T-helper 1 cell (primary cell): ENCODE results near the gene MCF2L2.
A peak's percentile ranks its signal among the peaks of the same experiment; 100 is the strongest.

ENCODE experiments used
- DNase-seq, 5 donors: peaks; one replicate each; pipeline ENCODE4 v3.0.0-alpha.2; 2012 to 2020

Gene MCF2L2

GRCh38 chr3:183318877-183319276 is 109.5 kb downstream of the MCF2L2 start:
- DNase-seq: no peak

DNA sequence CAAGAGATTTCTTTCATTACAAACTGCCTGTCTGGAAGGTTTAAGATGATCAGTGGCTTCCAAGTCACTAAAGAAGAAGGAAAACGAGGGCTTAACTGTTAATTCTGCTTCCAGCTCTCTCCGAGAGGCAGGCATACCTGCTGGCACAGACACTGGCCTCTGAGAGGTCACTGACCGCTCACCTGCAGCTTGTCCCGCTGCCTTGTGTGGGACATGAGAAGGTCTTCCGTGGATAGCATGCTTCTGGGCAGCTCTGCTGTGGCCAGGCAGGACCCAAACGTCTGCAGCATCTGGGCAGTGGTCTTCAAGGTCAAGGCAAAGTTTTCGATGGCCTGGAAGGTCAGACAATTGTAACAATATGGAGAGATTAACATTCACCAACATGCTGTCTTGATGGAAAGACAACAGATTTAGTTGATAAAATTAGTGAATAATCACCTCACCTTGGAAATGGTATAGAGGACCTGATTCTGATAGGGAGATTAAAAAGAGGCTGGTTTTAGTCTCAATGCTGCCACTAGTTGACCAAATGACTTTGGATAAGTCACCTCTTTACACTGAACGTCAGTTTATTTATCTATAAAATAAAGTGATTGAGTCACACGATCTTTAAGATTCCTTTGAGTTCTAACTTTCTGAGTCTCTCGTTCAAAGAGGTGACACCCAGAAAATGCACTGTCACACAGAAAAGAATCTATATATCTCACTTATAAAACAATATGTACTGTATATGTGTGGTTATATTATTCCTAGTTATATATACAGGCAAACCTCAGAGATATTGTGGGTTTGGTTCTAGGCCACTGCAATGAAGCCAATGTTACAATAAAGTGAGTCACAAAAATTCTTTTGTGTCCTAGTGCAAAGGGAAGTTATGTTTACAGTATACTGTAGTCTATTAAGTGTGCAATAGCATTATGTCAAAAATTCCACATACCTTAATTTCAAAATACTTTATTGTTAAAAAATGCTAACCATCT is 110.2 kb downstream of the MCF2L2 start:
- DNase-seq: no peak

- DNase-seq: no peak
Observed at GRCh38 chr3:183317271-183317670, 111.1 kb downstream of the MCF2L2 start.

DNA sequence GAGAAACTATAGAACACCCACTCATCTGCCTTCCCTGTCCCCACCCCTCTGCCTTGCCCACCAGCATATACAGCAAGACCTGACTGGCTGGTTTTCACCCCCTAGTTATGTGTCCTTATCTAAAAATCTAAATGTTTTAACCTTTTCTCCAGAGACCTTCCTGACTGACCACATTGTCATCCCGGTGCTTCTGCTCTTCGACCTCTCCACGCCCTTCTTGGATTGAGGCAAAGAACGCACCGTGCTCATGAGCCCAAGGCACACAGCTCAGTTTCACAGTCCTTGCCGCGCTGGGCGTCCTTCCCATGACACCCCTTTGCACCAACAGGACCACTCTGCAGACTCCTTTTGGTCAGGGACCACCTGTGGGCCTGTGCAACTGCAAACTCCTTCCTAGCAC is 112.7 kb downstream of the MCF2L2 start:
- no peak for DNase-seq

DNA sequence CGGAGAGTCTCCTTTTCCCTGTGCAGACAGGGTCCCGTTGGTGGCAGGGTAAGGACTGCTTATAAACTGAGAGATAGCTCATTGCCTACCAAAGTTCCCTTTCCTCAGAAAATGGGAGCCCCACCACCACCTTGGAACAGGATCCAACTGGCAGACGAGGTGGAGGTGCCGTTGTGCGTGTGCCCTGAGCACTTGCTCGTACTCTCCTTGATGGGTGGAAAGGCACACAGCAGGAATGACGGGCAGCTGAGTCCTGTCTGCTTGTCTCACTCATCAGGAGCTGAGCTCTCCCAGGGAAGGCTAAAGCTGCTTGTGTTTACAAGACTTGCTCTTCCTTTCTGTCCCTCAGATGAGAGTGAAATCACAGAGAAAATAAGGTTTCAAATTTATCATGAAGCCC is 114.7 kb downstream of the MCF2L2 start:
- DNase-seq: no peak

- no peak for DNase-seq
Observed at GRCh38 chr3:183313351-183313750, 115.1 kb downstream of the MCF2L2 start.

GRCh38 chr3:183312433-183312832 is 116.0 kb downstream of the MCF2L2 start:
- DNase-seq: no peak

DNA sequence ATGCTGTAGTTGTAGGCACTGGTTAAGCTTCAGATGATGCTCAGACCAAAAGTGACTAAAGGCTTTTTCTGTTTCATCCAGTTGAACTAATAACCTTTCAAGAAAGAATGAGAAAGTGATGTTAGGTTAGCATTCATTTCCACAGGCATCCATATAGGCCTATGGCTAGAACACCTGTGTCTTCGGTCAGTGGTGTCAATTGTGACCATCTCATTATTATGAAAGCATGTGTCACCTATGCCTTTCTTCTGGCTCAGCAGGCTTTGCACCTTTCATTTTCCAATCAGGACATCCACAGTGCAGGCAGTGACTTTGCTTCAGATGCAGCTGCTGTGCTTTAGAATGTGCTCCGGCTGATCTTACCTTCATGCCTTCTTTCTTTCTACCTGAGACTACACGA is 117.5 kb downstream of the MCF2L2 start:
- DNase-seq: no peak

DNA sequence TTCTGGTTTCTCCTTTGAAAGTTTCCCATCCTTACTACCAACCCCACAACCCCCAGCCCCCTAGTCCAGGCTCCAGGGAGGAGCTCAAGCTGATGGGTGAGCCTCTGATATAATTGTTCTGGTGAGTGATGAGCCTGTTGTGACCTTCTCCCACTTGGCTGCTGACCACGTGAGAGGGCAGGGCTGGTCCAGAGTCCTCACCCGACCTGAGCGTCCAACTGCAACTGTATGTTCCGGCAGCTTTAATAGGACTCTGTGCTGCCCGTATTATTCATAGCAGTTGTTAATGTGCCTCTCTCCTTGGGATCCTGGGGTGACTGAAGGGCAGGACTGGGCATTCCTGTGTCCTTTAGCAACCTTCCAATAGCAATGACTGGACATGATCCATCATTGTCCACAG is 119.1 kb downstream of the MCF2L2 start:
- no peak for DNase-seq

GRCh38 chr3:183308751-183309150 is 119.7 kb downstream of the MCF2L2 start:
- DNase-seq: no peak

DNA sequence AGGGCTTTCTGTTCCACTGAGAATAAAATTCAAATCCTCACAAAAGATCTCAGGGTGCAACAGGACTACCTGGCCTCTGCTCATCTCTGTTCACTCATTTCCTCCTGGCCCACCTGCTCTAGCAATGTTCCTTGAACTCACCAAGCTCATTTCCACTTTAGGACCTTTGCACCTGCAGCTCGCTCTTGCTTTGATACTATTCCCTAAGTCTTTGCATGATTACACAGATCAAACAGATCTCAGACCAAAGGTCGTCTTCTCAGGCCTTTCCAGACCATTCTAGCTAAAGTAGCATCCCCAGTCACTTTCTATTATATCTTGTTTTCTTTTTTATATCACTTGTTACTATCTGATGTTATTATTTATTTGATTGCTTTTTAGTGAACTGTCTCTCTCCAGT is 120.7 kb downstream of the MCF2L2 start:
- DNase-seq: no peak

DNA sequence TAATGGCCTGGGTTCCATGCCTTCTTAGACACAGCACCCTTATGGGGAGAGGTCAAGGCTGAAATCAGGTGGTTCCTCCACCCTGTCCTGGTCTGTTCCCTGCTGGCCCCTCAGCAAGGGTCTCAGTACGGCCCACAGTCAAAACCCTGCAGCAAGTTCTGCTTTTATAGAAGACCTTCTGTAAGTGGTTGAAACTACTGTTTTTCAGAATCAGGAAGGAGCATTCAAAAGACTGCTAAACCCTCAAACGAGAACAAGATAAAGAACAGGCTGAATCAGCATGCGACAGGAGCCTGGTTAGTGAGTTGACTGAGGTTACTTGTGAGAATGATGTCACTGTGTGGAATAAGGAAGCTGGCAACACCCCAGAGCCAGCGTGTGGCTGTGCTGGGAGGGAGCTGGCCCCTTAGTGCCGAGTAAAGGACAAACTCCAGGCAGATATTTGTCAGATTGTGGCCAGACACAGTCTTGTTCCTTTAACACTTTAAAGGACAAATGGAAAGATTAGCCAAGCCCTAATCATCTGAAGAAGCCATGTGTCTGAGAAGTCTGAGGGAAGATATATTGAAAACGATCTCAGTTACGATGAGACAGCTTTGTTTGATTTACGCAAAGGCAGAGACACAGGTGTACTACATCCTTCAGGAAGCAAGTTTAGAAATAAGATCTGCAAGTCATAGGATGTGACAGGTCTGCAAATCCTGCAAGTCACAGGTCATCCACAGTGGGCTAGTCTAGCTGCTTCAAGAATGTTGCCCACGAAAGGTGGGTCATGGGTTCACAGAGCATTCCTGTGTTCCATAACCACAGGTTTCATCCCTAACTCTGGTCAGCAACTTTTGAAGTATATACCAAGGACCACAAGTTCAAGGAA is 121.4 kb downstream of the MCF2L2 start:
- DNase-seq: peak in 1 of 5 donors; percentile 48

DNA sequence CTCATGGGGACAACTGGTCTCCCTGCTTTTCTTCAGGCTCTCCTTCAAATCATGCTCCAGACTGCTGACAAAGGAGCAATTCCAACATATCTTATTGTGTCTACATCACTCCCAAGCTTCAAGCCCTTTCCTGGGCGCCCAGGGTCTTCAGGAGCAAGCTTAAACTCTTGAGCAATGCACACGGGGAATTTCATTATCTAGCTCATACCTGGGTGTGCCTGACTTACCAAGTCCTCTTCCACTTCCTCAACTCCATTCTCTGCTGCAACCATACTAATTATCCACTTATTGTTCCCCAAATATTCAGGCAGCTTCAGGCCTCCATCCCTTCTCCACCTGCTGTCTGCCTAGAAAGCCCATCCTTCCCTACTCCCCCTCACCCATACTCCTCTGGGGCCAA is 124.7 kb downstream of the MCF2L2 start:
- no peak for DNase-seq

DNA sequence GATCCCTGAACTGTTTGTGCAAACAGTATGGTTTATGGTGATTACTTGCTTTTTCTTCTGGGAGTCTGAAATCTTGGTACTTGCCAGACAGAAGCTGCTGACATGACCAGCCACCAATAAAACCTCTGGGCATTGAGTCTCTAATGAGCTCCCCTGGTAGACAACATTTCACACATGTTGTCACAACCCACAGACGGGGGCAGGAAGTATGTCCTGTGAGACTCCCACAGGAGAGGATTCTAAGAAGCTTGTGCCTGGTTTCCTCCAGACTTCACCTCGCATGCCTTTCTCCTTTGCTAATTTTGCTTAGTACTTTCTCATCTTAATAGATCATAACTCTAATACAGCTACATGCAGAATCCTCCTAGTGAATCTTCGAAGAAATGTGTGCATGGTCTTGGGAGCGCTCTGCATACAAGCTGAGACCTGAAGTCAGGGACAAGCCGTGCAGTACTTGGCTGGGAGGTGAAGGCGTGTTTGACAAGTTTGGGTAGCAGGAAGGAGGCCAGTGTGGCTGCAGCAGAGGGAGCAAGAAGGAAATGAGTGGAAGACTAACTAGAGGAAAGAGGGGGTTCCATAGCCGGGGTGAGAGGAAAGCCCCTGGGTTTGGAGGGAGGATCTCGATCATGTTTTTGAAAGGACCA is 126.4 kb downstream of the MCF2L2 start:
- DNase-seq: peak in 1 of 5 donors; percentile 17

- no peak for DNase-seq
Observed at GRCh38 chr3:183300996-183301562, 127.3 kb downstream of the MCF2L2 start.

- DNase-seq: no peak
Observed at GRCh38 chr3:183299976-183300375, 128.4 kb downstream of the MCF2L2 start.

DNA sequence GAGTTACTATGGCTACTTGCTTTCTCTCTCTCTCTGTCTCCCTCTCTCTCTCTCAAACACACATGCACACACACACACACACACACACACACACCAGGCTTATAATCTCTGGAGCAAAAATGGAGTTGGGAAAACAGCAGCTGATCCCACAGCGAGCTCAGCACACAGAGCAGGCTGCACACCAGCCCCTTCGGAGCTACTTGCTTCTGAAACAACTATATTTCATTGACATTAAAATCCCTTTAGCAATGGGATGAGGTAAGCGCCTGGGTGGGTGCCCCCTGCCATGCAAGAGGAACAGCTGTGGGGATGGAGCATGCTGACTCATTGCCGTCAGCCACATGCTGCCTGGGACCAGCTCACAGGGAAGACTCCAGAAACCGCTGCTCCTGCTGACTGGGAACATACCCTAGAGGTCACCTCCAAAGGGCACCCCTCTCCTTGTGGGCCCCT is 129.7 kb downstream of the MCF2L2 start:
- DNase-seq: no peak

- DNase-seq: no peak
Observed at GRCh38 chr3:183296944-183297343, 131.5 kb downstream of the MCF2L2 start.

DNA sequence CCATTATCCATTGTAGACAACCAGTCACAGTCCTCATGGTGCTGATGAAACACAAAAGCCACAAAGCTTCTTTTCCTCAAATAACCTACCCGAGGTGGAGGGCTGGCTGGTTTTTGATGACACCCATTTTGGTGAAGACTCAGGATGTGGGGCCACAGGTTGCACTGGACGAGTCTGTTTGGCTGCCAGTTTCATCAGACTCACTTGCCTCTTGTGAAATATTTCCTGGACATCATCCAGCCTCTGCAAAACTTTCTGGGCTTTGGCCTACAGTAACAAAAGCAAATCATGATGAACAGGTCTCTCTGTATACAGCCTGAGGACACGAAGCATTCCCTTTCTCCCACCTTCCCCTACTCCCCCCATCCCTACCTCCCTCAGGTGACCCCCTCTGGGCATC is 133.2 kb downstream of the MCF2L2 start:
- no peak for DNase-seq

GRCh38 chr3:183293966-183294365 is 134.5 kb downstream of the MCF2L2 start:
- no peak for DNase-seq

DNA sequence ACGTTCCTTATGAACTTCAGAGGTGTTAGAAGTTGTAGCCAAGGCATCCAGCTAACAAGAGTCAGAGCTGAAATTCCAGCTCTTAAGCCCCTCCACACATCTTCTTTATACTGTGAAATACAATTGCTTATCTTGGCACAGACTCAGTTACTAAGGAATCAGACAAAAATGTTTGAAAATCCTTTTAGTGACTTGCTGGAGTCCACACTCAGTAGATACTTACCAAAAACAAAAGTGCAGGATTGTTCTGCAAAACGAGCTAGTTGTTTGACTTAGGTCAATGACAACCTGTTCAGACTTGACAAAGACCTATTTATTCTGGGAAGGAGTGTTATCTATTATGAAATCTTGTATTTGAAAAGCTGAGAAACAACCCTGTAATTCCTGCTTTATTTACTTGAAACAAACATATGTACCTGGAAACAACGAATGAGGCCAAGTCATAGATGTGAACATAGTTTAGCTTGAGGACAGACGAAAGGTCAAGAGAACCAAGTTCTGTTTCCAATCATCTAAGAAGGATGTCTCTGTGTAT is 136.9 kb downstream of the MCF2L2 start:
- no peak for DNase-seq

DNA sequence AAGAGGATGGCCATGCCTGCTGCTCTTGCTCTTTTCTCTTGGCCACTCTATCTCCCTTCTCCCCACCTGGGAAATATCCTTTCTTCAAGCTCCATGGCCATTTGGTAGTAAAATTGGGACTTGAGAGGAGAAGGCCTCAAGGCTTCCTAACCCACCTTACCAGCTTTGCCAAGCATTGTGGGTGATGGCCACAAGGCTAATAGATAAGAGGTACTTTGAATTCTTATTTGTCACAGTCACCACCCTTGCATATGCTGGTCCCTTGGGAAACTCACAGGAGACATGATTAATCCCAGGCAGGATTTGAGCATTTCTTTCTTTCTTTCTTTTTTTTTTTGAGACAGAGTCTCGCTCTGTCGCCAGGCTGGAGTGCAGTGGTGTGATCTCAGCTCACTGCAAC is 138.2 kb downstream of the MCF2L2 start:
- no peak for DNase-seq
